Hematopoietic multipotent progenitor cell treated with erythropoietin and hydrocortisone succinate and interleukin-3 and kit ligand, for 17 days (in vitro differentiated cells): ENCODE results near the gene KCNB1.

ENCODE experiments used
- DNase-seq: peaks from one replicate; pipeline ENCODE4 v3.0.0-alpha.2; 2015; ENCODE audit warnings: low spot score

KCNB1 gene

DNA sequence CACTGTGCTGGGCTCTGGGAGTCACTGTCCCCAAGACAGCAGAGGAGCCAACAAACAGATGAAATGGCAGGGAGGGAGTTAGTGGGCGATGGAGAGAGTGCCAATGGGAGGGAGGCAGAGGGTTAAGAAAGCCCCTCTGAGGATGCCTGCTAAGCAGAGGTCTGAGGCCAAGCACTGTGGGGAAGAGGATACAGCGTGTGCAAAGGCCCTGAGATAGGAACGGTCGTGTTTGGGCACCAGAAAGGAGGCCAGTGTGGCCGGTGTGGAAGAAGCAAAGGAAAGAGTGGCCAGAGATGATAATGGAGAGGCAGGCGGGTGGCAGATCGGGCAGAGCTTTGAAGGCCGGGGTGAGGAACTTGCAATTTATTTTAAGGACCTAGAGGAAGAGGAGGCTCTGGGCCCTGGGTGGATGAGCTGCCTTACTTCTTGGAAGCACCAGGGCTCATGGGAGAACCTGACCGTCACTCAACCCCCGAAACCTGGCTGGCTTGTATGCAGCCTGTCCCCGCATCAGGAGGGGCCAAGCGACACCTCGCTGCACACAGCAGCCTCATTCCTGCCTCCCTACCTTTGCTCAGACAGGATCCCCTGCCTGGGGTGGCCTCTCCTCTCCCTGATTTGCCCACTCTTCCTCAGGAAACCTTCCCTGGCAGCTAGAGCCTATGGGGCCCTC is 73.0 kb downstream of the KCNB1 start:
- DNase-seq, result no peak

DNA sequence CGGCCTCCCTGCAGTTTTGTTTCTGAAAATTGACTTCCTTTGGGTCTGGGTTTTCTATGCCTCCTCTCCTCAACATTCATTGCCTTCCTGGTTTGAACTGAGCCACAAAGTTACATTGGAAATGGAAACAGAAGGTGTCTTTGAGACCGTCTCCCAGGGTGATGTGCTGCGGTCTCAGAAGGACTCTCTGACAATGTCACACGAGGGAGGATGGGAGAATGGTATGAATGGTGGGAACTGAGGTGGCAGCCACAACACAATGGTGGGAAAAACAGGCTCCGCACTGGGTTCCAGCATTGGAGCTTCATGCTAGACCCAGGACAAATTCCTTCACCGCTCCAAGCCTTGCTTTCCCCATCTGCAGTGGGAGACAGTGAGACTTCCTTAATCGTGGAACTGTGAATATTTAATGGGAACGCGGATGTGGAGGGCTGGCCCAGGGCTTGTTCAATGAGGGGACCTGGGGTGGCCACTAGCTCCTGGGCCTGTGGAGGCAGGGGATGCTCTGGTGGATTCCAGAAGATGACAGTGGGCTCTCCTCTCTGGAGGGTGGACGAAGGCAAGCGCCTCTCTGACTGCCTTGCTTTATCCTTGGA is 73.9 kb downstream of the KCNB1 start:
- DNase-seq, result no peak

DNA sequence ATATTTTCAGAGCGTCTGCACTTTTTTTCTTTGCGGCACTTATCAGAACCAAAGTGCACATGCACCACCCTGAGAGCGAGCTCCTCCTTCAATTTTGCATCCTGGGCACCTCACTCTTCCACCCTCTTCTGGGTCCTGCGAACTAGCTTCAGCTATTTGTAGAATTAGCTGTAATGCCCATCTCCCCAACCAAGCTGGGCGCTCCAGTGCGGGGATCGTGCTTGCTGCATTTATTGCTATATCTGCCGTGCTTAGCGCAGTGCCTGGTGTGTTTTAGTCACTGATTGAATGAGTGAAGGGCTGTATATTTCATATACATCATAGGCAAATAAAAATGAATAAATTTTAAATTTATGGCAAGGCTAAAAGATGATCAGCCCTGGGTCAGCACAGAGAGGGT is 75.8 kb downstream of the KCNB1 start:
- no peak for DNase-seq

DNA sequence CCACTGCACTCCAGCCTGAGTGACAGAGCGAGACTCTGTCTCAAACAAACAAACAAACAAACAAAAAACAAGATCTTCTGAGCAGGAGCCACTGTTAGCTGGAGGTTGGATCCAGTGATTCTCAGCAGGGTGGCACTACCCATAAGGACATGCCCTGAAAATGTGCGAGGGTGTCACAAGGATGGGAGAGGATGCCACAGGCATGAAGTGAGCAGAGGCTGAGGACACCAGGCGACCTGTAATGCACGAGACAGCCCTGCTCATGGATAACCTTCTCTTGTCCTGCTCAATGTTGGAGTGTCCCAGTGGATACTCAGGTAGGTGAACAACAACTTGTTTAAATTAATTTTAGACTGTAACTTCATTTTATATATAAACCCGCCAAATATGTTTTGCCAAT is 76.8 kb downstream of the KCNB1 start:
- DNase-seq, result no peak

DNA sequence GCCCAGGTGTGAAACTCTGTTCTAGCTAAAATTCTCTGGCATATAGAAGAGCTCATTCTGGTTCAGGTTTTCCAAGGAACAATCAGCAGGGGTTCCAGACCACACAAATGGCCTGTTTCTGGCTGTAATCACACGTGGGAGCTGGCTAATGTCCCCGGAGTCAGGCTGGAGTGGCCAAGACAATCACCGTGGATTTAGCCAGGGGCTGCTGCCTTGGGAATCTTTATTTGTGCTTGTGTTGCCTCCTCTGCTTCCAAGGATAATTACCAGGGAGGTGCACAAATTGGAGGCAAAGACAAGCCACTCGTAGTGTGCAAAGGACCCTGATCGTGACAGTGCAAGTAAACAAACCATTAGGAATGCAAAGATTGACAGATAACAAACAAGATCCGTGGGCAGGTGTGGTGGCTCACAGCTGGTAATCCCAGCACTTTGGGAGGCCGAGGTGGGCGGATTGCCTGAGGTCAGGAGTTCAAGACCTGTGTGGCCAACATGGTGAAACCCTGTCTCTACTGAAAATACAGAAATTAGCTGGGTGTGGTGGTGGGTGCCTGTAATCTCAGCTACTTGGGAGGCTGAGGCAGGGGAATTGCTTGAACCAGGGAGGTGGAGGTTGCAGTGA is 77.3 kb downstream of the KCNB1 start:
- DNase-seq, result no peak

DNA sequence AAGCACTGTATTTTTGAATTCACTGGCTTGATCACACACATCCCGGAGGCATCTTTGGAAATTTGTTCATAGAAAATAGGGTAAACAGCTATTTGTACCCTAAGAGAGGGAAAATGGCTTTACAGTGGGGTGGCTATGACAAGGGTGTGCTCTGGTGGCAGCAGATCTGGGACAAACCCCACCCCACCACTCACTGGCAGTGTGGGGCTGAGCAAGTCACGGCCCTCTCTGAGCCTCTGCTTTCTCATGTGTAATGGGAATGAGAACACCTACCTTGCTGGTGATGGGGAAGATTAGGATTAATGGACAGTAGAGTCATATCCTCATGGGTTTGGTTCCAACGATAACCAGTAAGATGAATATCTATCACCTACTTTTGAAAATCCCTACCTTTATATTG is 78.0 kb downstream of the KCNB1 start:
- DNase-seq, result no peak

DNA sequence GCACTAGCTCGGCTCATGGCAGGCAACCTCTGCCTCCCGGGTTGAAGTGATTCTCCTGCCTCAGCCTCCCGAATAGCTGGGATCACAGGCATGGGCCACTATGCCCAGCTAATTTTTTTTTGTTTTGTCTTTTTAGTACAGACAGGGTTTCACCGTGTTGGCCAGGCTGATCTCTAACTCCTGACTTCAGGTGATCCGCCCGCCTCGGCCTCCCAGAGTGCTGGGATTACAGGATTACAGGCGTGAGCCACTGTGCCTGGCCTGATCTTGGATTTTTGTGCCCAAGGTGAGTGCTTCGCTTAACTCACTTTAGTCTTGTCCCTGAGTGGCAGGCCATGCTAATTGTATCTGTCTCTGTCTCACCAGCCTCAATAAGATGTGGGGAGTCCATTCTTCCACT is 78.6 kb downstream of the KCNB1 start:
- no peak for DNase-seq

DNA sequence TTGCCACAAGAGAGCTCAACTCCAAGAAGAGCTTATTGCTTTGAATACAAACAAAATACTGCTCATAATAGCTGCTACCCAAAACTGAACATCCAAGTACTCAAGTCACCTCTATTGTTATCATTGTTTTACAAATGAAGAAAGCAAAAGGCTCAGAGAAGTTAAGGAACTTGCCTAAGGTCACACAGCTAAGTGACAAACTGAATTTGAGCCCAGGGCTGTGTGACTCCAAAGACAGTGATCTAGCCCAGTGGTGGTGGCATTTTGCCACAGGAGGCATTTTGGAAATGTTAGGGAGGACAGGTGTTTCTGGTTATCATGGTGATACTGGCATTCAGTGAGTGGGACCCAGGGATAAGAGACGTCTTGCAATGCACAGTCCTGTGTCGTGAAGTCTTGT is 79.5 kb downstream of the KCNB1 start:
- no peak for DNase-seq

DNA sequence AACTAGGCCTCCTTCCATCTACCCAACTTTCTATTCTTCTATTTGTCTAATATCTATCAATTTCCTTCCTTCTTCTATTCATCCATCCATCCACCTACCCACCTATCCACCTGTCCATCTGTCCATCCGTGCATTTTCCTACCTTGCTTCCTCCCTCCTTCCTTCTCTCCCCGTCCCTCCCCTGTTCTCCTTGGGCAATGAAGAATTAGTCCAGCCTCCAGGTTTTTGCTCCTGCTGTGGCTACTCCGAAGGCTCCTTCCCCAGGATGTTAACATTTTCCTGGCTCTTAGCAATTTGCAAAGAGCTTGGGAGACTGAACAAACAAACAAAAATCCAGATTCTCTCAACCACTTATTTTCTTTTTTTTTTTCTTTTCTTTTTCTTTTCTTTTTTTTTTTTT is 81.6 kb downstream of the KCNB1 start:
- DNase-seq, result no peak

DNA sequence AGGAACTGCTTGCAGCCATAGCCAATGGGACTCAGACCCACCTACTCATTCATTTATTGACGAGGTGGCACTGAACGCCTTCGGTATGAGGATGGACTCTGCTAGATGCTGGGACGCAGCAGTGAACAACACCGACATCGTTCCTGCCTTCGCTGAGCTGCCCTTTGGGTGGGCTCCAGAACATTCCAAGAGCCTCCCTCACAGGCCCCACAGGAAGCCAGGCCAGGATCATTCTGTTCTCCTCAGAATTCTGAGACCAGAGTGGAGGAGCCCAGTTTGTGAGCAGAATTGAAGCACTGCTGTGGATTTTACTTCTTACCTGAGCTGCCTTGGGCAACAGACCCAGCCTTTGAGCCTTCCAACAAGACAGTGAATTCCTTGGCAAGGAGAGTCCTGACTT is 82.1 kb downstream of the KCNB1 start:
- DNase-seq, result no peak

DNA sequence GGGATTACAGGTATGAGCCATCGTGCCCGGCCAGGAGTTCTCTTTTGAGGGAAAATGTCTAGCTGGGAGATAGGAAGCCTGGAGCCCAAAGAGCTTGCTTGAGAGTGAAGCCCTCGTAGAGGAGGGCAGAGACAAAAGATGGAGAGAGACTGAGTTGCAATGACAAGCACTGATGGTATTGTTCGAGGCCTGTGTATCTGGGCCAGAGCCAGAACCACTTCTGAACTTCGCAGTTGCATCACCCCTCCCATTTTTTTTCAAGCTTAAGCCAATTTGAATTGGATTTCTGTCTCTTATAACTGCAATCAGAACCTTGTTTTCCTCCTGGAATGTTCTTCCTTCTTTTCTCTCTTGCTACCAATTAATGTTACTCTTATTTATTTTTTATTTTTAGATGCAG is 83.1 kb downstream of the KCNB1 start:
- DNase-seq, result no peak

DNA sequence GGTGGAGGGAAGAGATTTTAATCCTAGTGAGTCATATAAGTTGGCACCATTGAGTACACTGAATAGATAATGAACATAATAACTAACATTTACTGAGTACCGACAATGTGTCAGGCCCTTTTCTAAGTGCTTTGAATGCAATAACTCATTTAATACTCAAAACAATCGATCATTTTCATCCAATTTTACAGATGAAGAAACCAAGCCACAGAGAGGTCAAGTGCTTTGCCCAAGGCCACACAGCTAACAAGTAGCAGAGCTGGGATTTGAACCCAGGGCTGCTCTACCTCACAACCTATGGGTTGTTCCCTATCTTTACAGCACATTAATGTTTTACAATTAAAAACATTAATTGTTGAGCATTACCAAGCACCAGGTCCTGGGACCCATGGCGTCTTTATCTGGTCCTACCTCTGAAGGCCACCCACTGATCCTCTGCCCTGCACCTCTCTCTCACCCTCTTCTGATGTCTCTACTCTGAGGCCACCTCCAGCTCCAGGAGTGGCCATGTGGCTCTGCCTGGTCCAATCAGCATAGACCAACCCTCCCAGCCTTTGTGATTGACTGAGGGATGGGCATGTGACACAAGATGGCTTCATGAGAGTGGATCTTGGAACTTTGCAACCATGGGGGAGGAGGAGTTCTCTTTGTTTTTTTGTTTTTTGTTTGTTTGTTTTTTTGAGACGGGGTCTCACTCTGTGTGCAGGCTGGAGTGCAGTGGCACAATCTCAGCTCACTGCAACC is 83.9 kb downstream of the KCNB1 start:
- DNase-seq, result no peak

DNA sequence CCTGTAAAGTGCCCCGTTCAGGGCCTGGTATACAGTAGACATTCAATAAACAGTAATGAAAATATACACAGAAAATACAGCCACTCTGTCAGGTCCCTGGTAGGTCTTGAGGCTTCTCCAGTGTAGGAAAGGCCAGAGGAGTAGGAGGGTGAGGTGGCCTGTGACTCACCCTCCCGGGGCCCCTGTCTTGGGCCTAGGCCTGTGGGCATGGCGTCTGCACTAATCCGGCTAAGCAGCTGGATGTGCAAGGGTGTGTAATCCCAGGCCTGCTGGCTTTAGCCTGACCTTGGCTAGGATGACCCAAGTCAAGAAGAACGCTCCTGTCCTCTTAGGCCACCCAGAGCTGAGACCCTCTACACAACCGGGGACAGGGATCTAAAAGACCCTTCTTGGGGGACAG is 84.9 kb downstream of the KCNB1 start:
- DNase-seq, result no peak

DNA sequence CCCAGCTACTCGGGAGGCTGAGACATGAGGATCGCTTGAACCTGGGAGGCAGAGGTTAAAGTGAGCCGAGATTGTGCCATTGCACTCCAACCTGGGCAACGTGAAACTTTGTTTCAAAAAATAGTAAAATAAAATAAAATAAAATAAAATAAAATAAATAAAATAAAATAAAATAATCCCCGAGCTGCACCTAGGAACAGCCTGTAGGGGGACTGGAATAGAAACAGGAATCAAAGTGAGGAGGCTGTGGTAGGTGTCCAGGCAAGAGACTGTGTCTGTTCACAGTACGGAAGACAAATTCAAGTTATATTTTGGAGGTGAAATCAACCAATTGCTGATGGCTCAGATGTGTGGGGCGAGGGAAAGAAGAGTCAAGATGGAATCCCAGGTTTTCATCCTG is 86.2 kb downstream of the KCNB1 start:
- no peak for DNase-seq

DNA sequence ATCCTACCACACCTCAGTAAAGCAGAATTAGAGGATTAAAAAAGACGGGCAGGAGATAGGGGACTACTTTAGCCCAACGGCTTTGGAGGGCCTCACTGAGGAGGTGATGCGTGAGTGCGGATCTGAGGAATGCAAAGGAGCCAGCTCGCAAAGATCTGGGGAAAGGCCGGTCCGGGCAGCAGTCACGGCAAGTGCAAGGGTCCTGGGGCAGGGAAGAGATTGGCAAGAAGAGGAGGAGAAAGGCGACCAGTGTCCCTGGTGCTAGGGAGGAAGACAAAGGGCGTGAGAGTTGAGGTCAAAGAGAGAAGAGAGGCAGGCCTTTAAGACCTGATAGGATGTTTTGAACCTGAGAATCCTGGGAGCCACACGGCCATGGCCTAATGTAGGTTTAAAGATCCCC is 86.8 kb downstream of the KCNB1 start:
- no peak for DNase-seq

DNA sequence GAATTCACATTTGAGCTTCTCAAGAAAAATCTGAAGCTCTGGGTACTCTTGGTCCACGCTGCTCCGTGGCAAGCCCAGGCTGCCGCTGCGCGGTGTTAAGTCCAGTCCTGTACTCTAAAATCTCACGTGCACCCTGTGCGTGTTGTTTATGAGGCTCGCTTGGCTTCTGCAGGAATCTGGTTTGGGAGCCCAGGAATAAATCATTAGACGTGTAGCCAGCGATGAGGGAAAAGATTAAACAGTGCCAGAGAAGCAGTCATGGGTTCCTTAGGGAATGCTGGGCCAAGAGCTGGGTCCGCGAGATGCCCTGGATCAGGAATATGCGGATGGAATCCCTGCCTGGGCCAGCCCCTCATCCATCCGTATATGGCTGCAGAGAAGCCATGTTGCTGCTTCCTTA is 87.3 kb downstream of the KCNB1 start:
- no peak for DNase-seq

DNA sequence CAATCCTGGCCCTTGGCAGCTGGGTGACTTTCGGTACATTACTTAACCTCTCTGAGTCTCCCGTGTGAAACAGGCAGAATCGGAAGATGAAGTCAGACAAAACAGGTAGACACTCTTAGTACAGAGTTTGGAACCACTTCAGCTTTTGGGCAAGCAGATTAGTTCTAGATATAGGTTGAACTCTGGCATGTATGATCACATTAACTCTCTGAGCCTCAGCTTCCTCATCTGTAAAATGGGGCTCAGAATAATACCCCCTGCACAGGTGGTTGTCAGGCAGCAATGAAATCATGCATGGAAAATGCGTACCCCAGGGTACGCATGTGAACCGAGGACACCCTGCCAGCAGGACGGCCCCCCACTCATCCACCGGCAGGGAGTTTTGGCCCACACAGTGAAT is 87.7 kb downstream of the KCNB1 start:
- DNase-seq, result no peak

DNA sequence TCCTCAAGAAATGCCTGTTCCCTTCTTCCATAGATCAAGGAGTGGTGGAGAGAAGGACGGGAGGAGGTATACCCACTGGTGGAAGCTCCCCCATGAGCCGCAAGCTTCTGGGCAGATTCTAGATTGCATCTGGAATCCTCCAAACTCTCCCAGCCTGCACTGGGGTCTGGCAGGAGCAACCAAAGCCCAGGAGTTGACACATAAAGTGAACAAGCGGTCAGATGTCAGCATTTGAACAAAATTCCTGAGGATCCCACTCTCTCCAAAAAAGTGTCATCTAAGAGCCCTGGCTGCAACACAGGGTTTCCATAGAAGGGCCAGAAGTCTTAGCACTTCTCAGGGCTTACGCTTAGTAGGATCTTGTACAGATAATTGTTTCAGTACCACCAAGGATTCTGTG is 88.2 kb downstream of the KCNB1 start:
- DNase-seq, result no peak

DNA sequence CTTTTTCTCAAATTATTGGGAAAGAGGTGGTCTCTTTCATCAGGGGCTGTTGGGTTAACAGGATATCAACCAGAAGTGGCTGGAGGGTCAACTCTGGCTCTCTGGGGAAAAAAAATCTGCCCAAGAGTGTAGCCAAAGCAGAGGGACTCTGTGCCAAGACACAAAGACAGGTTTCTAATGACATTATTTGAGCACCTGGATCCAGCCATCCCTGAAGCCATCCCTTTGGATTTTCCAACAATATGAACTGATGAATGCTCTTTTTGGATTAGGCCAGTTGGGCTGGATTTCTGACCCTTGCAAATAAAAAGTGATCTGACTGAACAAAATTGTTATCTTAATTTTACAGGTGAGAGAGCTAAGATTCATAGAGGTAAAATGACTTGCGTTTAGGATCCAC is 88.7 kb downstream of the KCNB1 start:
- no peak for DNase-seq

DNA sequence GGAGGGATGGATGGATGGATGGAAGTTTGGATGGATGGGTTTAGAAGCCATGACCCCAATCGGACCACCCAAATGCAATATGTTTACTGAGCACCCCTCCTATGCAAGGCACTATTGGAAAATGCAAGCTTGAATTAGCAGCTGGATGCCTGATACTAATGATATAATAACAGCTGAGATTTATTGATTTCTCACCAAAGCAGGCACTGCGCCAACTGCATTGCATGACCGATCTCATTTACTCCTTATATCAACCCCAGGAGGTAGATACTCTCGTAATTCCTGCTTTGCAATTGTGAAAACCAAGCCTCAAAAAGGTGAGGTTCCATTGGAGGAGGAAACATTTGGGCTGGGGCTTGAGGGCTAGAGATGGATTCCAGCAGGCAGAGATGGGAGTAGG is 89.7 kb downstream of the KCNB1 start:
- DNase-seq, result no peak

DNA sequence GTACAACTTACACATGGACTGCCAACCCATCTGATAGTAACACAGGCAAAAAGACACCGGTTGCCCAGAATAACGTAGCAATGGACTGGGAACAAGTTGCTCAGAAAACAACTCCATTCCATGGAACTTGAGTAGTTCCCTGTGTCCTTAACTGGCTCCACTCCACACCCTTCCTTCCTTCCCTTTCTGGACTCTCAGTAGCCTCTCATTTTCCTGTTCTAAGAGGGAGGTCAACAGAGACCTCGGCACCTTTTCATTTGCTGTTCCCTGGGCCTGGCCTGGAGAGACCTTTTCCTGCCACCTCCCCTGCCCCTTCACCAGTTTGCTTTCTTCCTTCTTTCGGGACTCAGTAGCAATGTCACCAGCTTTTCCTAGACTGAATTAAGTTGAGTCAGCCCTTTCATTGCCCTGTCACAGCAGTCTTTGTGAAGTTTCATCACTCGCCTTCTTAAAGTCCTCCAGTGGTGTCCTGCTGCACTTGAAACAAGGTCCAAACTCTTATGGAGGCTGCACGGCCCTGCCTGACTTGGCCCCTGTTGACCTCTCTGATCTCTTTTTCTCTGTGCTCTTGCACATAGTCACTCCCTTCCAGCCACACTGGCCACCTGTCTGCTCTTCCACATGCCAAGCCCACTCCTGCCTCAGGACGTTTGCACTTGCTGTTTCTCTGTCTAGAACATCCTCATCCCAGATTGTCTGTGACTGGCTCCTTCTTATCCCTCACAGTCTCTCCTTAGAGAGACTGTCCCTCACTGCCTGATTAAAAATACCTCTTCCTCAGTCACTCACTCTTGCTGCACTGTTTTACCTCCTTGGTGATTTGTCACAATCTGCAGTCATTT is 90.8 kb downstream of the KCNB1 start:
- no peak for DNase-seq

DNA sequence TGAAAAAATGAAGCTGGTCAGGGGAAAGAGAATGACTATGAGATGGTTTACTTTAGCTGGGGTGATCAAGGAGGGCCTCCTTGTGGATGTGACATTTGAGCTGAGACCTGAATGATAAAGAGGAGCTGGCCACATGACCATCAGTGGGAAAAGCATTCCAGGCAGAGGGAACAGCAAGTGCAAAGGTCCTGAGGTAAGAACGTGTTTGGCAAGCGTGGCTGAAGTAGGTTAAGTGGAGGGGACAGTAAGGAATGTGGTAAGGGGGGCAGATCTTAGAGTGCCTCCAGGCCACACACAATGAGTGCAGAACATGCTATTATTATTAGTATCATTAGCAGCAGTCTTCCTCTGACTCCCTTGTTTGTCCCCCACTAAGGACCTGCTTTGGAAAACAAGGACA is 92.6 kb downstream of the KCNB1 start:
- DNase-seq, result no peak
